22Rv1 (cell line): Measurements from ENCODE around the gene CNIH3.

Source experiments
- CTCF ChIP-seq: fragments of 450-650 bp; IDR thresholded peaks from 2 replicates; pipeline ENCODE4 v1.5.1; 2017; ENCODE audit warnings: mild to moderate bottlenecking
- ZFX ChIP-seq: fragments of 450-650 bp; IDR thresholded peaks from 2 replicates; pipeline ENCODE4 v1.6.1; 2017; ENCODE audit warnings: antibody characterized with exemption, borderline replicate concordance

- no peak for TF ChIP-seq CTCF
- no peak for TF ChIP-seq ZFX
Observed at GRCh38 chr1:224763126-224763775, 147.1 kb downstream of the CNIH3 start.
